ENCODE measurements around the gene PTPRK.
"Not testable (repeated sequence)": the region's sequence is repeated elsewhere in the genome, so short reads cannot be mapped to it uniquely, and the experiment has no call there.

PTPRK gene

DNA sequence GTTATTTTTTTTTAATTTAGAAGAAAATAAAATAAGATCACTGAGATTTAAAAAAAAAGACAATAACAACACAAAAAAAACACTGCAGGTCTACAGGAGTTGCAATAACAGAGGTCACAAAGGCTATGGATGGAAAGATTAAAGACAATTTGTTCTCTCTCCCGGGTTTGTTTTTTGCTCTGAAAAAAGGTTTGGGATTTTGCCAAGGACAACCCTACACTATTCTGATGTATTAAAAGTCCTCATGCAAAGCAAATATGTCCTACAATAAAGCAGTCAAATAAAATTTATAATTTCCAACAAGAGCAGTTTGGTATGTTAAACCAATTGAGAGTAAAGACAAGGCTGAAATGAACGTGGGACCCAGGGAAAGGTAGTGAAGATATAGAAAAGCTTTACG, 55.6 kb downstream of the PTPRK start:
- H3K36me3 ChIP-seq (ENCODE audit: insufficient read depth, low read length): no peaks in the 10 kb centered on the region
- WGBS: 89% methylated on average over 1 of the region's 3 CpGs
- H3K9ac ChIP-seq (ENCODE audit: low read depth, low read length): no peak overlapping the region
- H3K9me3 ChIP-seq (ENCODE audit: insufficient read depth, low read depth, low read length): no peaks in the 10 kb centered on the region
- no peaks in the 10 kb centered on the region for H3K27me3 ChIP-seq (ENCODE audit: insufficient read depth, low read length)
- H3K4me1 ChIP-seq (ENCODE audit: insufficient read depth, low read length): no peaks in the 10 kb centered on the region
- no peak overlapping the region for H3K27ac ChIP-seq (ENCODE audit: low read depth, low read length)
- no peak overlapping the region for H3K4me3 ChIP-seq (ENCODE audit: low read length)

DNA sequence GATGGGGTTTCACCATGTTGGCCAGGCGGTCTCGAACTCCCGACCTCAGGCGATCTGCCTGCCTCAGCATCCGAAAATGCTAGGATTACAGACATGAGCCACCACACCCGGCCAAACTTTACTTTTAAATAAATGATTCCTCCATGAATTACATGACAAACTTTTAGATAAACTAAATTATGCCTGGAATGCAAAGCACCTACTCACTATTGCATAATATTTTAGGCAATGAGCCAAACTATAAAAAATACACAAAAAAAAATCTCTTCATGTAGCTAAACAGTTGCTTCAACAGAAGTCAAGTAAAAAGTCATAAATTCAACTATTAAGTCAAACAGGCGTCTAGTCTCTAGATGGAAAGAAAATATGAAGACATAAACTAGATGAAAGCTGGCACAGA, 56.5 kb downstream of the PTPRK start:
- H3K4me1 ChIP-seq (ENCODE audit: insufficient read depth, low read length): no peaks in the 10 kb centered on the region
- H3K36me3 ChIP-seq (ENCODE audit: insufficient read depth, low read length): no peaks in the 10 kb centered on the region
- no peaks in the 10 kb centered on the region for H3K27me3 ChIP-seq (ENCODE audit: insufficient read depth, low read length)
- H3K4me3 ChIP-seq (ENCODE audit: low read length): no peak overlapping the region
- WGBS: 90% methylated on average over 7 of the region's 7 CpGs
- H3K27ac ChIP-seq (ENCODE audit: low read depth, low read length): no peak overlapping the region
- no peaks in the 10 kb centered on the region for H3K9me3 ChIP-seq (ENCODE audit: insufficient read depth, low read depth, low read length)
- no peak overlapping the region for H3K9ac ChIP-seq (ENCODE audit: low read depth, low read length)

DNA sequence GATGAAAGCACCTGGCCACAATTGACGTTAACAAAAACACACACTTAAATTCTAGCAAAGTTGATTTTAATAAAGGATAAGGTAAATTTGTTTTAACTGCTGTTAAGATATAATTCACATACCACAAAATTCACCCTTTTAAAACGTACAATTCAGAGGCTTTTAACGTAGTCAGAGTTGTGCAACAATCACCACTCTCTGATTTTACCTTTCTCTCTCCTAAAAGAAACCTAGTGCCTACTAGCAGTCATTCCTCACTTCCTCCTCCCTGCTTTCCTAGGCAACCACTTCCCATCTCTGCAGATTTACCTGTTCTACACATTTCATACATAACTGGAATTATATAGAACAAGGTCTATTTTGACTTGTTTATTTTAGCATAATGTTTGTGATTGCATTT, 58.9 kb downstream of the PTPRK start:
- Histone ChIP-seq H3K9me3 (ENCODE audit: insufficient read depth, low read depth, low read length) (no peaks in the 10 kb centered on the region), H3K27me3 (ENCODE audit: insufficient read depth, low read length) (no peaks in the 10 kb centered on the region), H3K9ac (ENCODE audit: low read depth, low read length) (no peak overlapping the region), H3K4me3 (ENCODE audit: low read length) (no peak overlapping the region), H3K27ac (ENCODE audit: low read depth, low read length) (no peak overlapping the region), H3K4me1 (ENCODE audit: insufficient read depth, low read length) (no peaks in the 10 kb centered on the region), H3K36me3 (ENCODE audit: insufficient read depth, low read length) (no peaks in the 10 kb centered on the region)
- WGBS: 85% methylated on average over 3 of the region's 3 CpGs

DNA sequence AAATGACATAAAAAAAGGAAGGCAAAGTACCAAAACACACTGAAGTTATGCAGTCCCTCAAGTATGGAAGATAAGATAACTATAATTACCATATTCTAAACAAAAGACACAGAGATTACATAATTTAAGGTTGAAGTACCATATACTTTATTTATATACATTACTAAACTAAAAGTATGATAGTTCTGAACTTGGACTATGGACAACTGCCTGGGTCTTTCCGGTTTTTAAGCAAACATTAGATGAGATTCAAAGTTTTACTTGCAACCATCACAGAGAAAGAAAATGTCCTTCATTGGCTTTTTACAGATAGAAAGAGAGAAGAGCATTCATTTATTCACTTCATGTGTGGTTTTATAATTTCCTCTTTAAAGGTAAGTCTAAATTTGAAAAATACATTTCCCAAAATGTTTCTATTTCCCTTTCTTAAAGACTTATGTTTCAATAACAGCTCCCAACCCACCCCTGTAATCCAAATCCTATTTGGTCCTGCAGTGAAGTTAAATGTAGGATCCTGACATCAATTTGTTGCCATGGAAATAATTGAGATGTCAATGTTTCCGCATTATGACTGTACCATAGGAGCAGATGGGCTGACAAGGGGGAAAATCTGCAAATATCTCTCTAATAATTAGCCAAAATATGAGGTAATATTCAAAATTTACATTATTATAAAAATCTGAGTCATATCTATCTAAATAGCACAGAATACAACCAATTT, 63.7 kb downstream of the PTPRK start:
- H3K27ac ChIP-seq (ENCODE audit: low read depth, low read length): no peak overlapping the region

DNA sequence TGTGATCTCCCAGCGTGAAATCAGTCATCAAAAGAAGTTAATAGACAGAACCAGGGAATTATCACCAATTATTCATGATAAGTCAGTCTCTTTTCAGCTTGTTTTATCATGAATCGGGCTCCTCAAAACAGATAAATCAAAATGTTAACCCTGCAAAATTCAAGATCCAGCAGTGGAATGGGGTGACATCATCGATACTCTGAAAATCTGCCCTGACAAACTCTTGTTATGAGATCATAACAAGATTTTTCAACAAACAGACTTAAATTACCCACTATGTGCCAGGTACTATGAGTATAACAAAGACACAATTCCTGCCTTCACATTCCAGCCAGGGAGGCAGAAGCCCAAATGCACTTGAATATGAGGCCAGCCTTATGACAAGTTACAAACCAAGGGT, 64.4 kb downstream of the PTPRK start:
- 0 out of 2 replicates have a peak, but pooled peaks cover 3% of the 10 kb centered on the region for H3K4me1 ChIP-seq (ENCODE audit: insufficient read depth, low read length)
- H3K27ac ChIP-seq (ENCODE audit: low read depth, low read length): no peak overlapping the region
- no peaks in the 10 kb centered on the region for H3K36me3 ChIP-seq (ENCODE audit: insufficient read depth, low read length)
- 92% methylated on average over 3 of the region's 3 CpGs for WGBS
- H3K27me3 ChIP-seq (ENCODE audit: insufficient read depth, low read length): no peaks in the 10 kb centered on the region
- H3K9me3 ChIP-seq (ENCODE audit: insufficient read depth, low read depth, low read length): no peaks in the 10 kb centered on the region
- H3K9ac ChIP-seq (ENCODE audit: low read depth, low read length): no peak overlapping the region
- H3K4me3 ChIP-seq (ENCODE audit: low read length): no peak overlapping the region

More for the DNA sequence above, 63.7 kb downstream of the PTPRK start:
- no peak overlapping the region for H3K4me3 ChIP-seq (ENCODE audit: low read length)
- H3K9ac ChIP-seq (ENCODE audit: low read depth, low read length): no peak overlapping the region
- no peaks in the 10 kb centered on the region for H3K36me3 ChIP-seq (ENCODE audit: insufficient read depth, low read length)
- no peaks in the 10 kb centered on the region for H3K27me3 ChIP-seq (ENCODE audit: insufficient read depth, low read length)
- no peaks in the 10 kb centered on the region for H3K9me3 ChIP-seq (ENCODE audit: insufficient read depth, low read depth, low read length)
- H3K4me1 ChIP-seq (ENCODE audit: insufficient read depth, low read length): 0 out of 2 replicates have a peak, but pooled peaks cover 3% of the 10 kb centered on the region
- 100% methylated on average over 2 of the region's 2 CpGs for WGBS

DNA sequence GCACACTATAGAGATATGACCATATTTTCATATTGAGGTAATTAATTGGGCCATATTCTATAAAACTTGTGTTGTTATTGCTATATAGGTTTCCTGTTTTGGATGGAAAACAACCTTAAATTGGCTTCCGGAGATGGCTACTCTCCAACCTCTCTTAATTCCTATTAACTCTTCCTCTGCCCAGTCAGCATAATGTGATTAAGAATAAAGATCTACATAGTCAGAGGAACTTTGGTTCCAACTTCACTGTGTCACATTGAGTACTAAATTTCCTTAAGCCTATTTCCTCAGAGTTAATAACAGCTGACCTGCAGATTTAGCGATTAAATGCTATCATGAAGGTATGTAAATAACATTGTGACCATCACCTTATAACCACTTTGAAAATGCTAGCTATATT, 67.7 kb downstream of the PTPRK start:
- WGBS: no CpG with 5 or more reads among the region's 2 CpGs
- Histone ChIP-seq H3K27ac (ENCODE audit: low read depth, low read length) (no peak overlapping the region), H3K9ac (ENCODE audit: low read depth, low read length) (no peak overlapping the region), H3K9me3 (ENCODE audit: insufficient read depth, low read depth, low read length) (no peaks in the 10 kb centered on the region), H3K36me3 (ENCODE audit: insufficient read depth, low read length) (no peaks in the 10 kb centered on the region), H3K4me3 (ENCODE audit: low read length) (no peak overlapping the region), H3K4me1 (ENCODE audit: insufficient read depth, low read length) (0 out of 2 replicates have a peak, but pooled peaks cover 3% of the 10 kb centered on the region), H3K27me3 (ENCODE audit: insufficient read depth, low read length) (no peaks in the 10 kb centered on the region)

DNA sequence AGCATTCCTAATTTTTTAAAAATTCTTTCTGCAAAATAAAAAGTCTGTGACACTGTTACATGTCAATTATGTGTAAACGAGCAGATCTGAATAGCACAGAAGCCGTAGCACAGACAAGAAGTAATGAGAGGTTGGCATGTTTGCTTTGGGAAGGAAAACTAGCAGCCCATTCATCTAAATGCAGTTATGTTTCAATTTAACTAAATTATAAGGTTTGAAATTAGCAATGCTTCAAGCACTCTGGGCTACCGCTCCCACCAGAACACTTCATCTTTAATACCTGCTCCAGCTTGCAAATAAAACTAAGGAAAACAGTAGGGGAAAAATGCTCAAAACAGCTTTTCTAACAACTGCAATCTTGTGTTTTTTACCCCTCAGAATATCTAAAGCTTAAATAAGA, 73.9 kb downstream of the PTPRK start:
- H3K36me3 ChIP-seq (ENCODE audit: insufficient read depth, low read length): no peaks in the 10 kb centered on the region
- no peaks in the 10 kb centered on the region for H3K27me3 ChIP-seq (ENCODE audit: insufficient read depth, low read length)
- H3K9me3 ChIP-seq (ENCODE audit: insufficient read depth, low read depth, low read length): no peaks in the 10 kb centered on the region
- H3K4me3 ChIP-seq (ENCODE audit: low read length): no peak overlapping the region
- 96% methylated on average over 3 of the region's 3 CpGs for WGBS
- no peak overlapping the region for H3K9ac ChIP-seq (ENCODE audit: low read depth, low read length)
- H3K27ac ChIP-seq (ENCODE audit: low read depth, low read length): no peak overlapping the region
- H3K4me1 ChIP-seq (ENCODE audit: insufficient read depth, low read length): peaks cover 10% of the 10 kb centered on the region

DNA sequence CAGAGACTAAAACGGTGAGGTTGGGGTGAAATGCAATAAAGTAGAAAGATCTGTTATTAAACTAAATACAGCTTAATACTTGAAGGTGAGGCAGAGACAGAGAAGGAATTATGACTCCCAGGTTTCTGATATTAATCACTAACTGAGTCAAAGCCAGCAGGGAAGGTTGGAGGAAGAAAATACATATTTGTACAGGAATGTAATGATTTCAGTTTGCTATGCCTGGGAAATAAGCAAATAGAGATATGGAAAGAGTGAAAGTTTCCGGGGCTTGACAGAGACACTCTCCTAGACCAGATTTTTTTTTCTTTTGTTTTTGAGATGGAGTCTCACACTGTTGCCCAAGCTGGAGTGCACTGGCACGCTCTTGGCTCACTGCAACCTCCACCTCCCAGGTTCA, 76.8 kb downstream of the PTPRK start:
- H3K4me1 ChIP-seq (ENCODE audit: insufficient read depth, low read length): peaks cover 33% of the 10 kb centered on the region
- H3K9ac ChIP-seq (ENCODE audit: low read depth, low read length): no peak overlapping the region
- no peaks in the 10 kb centered on the region for H3K9me3 ChIP-seq (ENCODE audit: insufficient read depth, low read depth, low read length)
- no peak overlapping the region for H3K27ac ChIP-seq (ENCODE audit: low read depth, low read length)
- H3K36me3 ChIP-seq (ENCODE audit: insufficient read depth, low read length): no peaks in the 10 kb centered on the region
- 95% methylated on average over 3 of the region's 3 CpGs for WGBS
- H3K4me3 ChIP-seq (ENCODE audit: low read length): no peak overlapping the region
- no peaks in the 10 kb centered on the region for H3K27me3 ChIP-seq (ENCODE audit: insufficient read depth, low read length)

DNA sequence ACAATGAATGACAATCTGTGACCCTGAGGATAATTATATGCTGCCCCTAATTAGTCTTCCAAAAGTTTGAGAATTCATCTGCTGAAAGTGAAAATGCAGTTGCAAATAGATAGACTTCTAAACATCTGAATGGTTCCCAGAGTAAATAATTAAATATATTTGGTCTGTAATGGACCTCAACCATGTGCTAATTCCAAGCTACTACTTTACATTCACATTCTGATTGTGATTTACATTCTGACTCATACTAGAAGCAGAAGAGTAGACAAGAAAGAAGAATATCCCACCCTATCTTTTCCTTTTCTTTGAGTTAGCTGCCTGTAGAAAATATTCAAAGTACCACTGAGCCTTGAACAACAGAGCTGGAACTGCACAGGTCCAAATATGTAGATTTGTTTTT, 80.8 kb downstream of the PTPRK start:
- Histone ChIP-seq H3K4me3 (ENCODE audit: low read length) (no peak overlapping the region), H3K36me3 (ENCODE audit: insufficient read depth, low read length) (no peaks in the 10 kb centered on the region)

DNA sequence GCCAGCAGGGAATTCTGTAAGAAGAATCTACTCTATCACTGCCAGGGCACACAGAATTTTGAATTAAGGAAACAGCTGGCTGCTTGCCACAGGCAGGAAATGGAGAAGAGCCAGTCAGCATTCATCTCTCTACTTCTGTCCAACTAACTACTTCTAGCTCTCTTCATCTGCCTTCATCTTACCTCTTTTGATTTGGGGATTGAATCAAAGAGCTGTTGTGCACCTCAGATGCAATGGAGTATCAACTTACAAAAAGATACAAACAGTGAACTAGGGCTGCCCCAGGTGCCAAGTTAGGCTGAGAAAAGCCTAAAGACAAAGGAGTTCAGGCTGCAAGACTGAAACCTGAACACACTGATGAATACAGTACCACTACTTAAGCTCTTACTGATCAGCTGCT, 82.0 kb downstream of the PTPRK start:
- H3K27me3 ChIP-seq (ENCODE audit: insufficient read depth, low read length): no peaks in the 10 kb centered on the region
- no peak overlapping the region for H3K4me3 ChIP-seq (ENCODE audit: low read length)
- H3K27ac ChIP-seq (ENCODE audit: low read depth, low read length): no peak overlapping the region
- H3K9ac ChIP-seq (ENCODE audit: low read depth, low read length): no peak overlapping the region
- no peaks in the 10 kb centered on the region for H3K36me3 ChIP-seq (ENCODE audit: insufficient read depth, low read length)
- no peaks in the 10 kb centered on the region for H3K9me3 ChIP-seq (ENCODE audit: insufficient read depth, low read depth, low read length)
- peaks cover 49% of the 10 kb centered on the region for H3K4me1 ChIP-seq (ENCODE audit: insufficient read depth, low read length)

More for the DNA sequence above, 80.8 kb downstream of the PTPRK start:
- Histone ChIP-seq H3K9ac (ENCODE audit: low read depth, low read length) (no peak overlapping the region), H3K27me3 (ENCODE audit: insufficient read depth, low read length) (no peaks in the 10 kb centered on the region), H3K4me1 (ENCODE audit: insufficient read depth, low read length) (peaks cover 48% of the 10 kb centered on the region), H3K9me3 (ENCODE audit: insufficient read depth, low read depth, low read length) (no peaks in the 10 kb centered on the region), H3K27ac (ENCODE audit: low read depth, low read length) (no peak overlapping the region)

DNA sequence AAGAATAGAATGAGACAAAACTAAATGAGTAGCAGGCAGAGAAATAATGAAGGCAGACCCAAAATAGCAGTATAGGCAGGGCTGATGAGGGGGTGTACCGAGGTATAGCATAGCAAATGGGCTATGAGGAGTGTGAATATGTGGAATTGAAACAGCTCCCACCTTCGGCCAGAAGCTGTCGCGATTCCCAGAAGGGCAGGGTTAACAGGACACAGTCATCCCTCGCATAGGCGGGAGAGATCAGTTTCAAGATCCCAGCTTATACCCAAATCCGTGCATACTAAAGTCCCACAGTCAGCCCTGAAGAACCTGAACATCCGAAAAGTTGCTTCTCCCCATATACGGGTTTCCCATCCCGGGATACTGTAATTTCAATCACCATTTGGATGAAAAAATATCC, 82.7 kb downstream of the PTPRK start:
- H3K36me3 ChIP-seq (ENCODE audit: insufficient read depth, low read length): no peaks in the 10 kb centered on the region
- no peaks in the 10 kb centered on the region for H3K9me3 ChIP-seq (ENCODE audit: insufficient read depth, low read depth, low read length)
- H3K4me1 ChIP-seq (ENCODE audit: insufficient read depth, low read length): peaks cover 56% of the 10 kb centered on the region
- no peak overlapping the region for H3K27ac ChIP-seq (ENCODE audit: low read depth, low read length)
- no peak overlapping the region for H3K4me3 ChIP-seq (ENCODE audit: low read length)
- no peak overlapping the region for H3K9ac ChIP-seq (ENCODE audit: low read depth, low read length)
- H3K27me3 ChIP-seq (ENCODE audit: insufficient read depth, low read length): no peaks in the 10 kb centered on the region
- 91% methylated on average over 10 of the region's 10 CpGs for WGBS

DNA sequence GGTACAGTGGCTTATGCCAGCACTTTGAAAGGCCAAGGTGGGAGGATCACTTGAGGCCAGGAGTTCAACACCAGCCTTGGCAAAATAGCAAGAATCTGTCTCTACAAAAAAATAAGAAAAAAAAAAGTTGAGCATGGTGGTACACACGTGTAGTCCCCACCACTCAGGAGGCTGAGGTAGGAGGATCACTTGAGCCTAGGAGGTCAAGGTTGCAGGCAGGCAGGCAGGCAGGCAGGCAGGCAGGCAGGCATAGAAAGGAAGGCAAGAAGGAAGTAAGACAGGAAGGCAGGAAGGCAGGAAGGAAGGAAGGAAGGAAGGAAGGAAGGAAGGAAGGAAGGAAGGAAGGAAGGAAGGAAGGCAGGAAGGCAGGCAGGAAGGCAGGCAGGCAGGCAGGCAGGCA, 85.6 kb downstream of the PTPRK start:
- 81% methylated on average over 1 of the region's 1 CpG for WGBS
- H3K9ac ChIP-seq (ENCODE audit: low read depth, low read length); H3K27ac ChIP-seq (ENCODE audit: low read depth, low read length); H3K36me3 ChIP-seq (ENCODE audit: insufficient read depth, low read length); H3K9me3 ChIP-seq (ENCODE audit: insufficient read depth, low read depth, low read length); H3K4me3 ChIP-seq (ENCODE audit: low read length); H3K27me3 ChIP-seq (ENCODE audit: insufficient read depth, low read length): not testable (repeated sequence)
- H3K4me1 ChIP-seq (ENCODE audit: insufficient read depth, low read length): peaks cover 57% of the 10 kb centered on the region

All from HUES64 (cell line).